Measurements from ENCODE around the gene HERC2. TPM values are rescaled to one million over a fixed set of nuclear protein-coding genes. Genes with fewer than 3 reads are reported as not detected.

Gene HERC2
- total and polyA plus RNA-seq, 2 of the 4 experiments (the other 2 are of a cell fraction) = 20.8 to 28.9 TPM

GRCh38 chr15:28120359-28120640, 201.7 kb downstream of the HERC2 start:
- no CpG with 5 or more reads among the region's 4 CpGs for WGBS, 2 experiments (ENCODE audit: extremely low coverage in 2 of 2, insufficient read length in 1 of 2)
- H3K4me1 ChIP-seq (ENCODE audit: control insufficient read depth, insufficient read depth, low read length) = peaks cover 2% of the 10 kb centered on the region; the same call in 1 of the 2 replicates
- intact Hi-C loops (cut with micrococcal nuclease) (no loop called here), in situ Hi-C loops (cut with MboI; ENCODE audit: low sequenced_read_pairs) (loop anchor here (25.0 kb wide), 1 partner anchor 1233 kb away; no protein-coding TSS in a partner anchor), dilution Hi-C loops (cut with HindIII; ENCODE audit: low sequenced_read_pairs, unreplicated experiment) (no loop called here)
- H3K27ac ChIP-seq (ENCODE audit: insufficient read depth, low read length) = no peak overlapping the region
- ChIA-PET POLR2A (ENCODE audit: unreplicated experiment) (no interaction called here), CTCF (no interaction called here)
- no peak overlapping the region for H3K14ac ChIP-seq (replicated peaks; ENCODE audit: low read depth, low read length)
- no peak for ATAC-seq (ENCODE audit: low read depth)
- H2BK120ac ChIP-seq (ENCODE audit: low read depth, low read length) = no peak overlapping the region
- no peak overlapping the region for H4K8ac ChIP-seq (ENCODE audit: low read depth in 2 of 2, low read length in 2 of 2)
- no peak overlapping the region for H2BK5ac ChIP-seq (ENCODE audit: low read depth, low read length, poor library complexity, severe bottlenecking)
- no peak overlapping the region for H2BK20ac ChIP-seq (ENCODE audit: low read depth, low read length)
- H3K56ac ChIP-seq (ENCODE audit: extremely low read depth, insufficient read depth, low read length) = no peak overlapping the region
- H3K9ac ChIP-seq (ENCODE audit: low read depth, low read length) = no peak overlapping the region
- no peak overlapping the region for H2AK9ac ChIP-seq (replicated peaks; ENCODE audit: low read depth, low read length, poor library complexity)
- no peak overlapping the region for H2BK15ac ChIP-seq (ENCODE audit: low read depth, low read length)
- H3K4me2 ChIP-seq (ENCODE audit: low read depth, low read length) = no peak overlapping the region
- no peaks in the 10 kb centered on the region for H3K9me3 ChIP-seq (ENCODE audit: control insufficient read depth, insufficient read depth, low read length)
- H3K23ac ChIP-seq (ENCODE audit: low read depth, low read length) = no peak overlapping the region
- TF ChIP-seq RCOR1 (IDR thresholded peaks at IDR 0.05; ENCODE audit: insufficient replicate concordance, low read length) (no peak), MAZ (IDR thresholded peaks at IDR 0.05; ENCODE audit: borderline replicate concordance, low read depth, low read length) (no peak), CTCF (conservative IDR thresholded peaks at IDR 0.05; ENCODE audit: low read depth, low read length) (no peak), MXI1 (IDR thresholded peaks at IDR 0.05; ENCODE audit: borderline replicate concordance, low read depth, low read length) (no peak), FOS (IDR thresholded peaks at IDR 0.05; ENCODE audit: low read depth, low read length) (no peak), MAFK (IDR thresholded peaks at IDR 0.05; ENCODE audit: low read depth, low read length) (no peak), POLR2A (IDR thresholded peaks at IDR 0.05; ENCODE audit: low read depth, low read length) (no peak), USF2 (IDR thresholded peaks at IDR 0.05; ENCODE audit: low read depth, low read length) (no peak), NFE2L2 (IDR thresholded peaks at IDR 0.05; ENCODE audit: low read depth, low read length) (no peak), RFX5 (IDR thresholded peaks at IDR 0.05; ENCODE audit: low read depth, low read length) (no peak)
- no peaks in the 10 kb centered on the region; a peak in 1 of 4 replicates for H3K79me1 ChIP-seq (ENCODE audit: low read depth in 1 of 2, low read length in 2 of 2)
- no peak overlapping the region for H2AFZ ChIP-seq (replicated peaks; ENCODE audit: low read length, poor library complexity)
- H3K4me3 ChIP-seq (ENCODE audit: insufficient read depth, low read depth, low read length) = no peak overlapping the region
- H3K9me1 ChIP-seq (ENCODE audit: insufficient read depth, low read length) = no peaks in the 10 kb centered on the region
- no TSS peak for BruUV-seq (replicated peaks)
- H4K91ac ChIP-seq (ENCODE audit: insufficient read depth, low read depth, low read length) = no peak overlapping the region
- no peak for DNase-seq
- no peaks in the 10 kb centered on the region for H3K27me3 ChIP-seq (ENCODE audit: control insufficient read depth, insufficient read depth, low read length)
- H2AK5ac ChIP-seq (ENCODE audit: low read depth, low read length) = no peak overlapping the region
- no peak overlapping the region for H4K5ac ChIP-seq (ENCODE audit: low read depth, low read length)
- no peak overlapping the region for H3K18ac ChIP-seq (ENCODE audit: low read depth, low read length)
- no peak overlapping the region for H3K4ac ChIP-seq (ENCODE audit: low read depth, low read length)
- H4K20me1 ChIP-seq (ENCODE audit: insufficient read depth, low read length) = peaks cover 3% of the 10 kb centered on the region; the same call in 1 of the 2 replicates
- peaks cover 41% of the 10 kb centered on the region for H3K36me3 ChIP-seq (ENCODE audit: control insufficient read depth, insufficient read depth, low read length)
